A673 (cell line): ENCODE data around the gene VSTM4. TPM values are rescaled to one million over a fixed set of nuclear protein-coding genes. Genes with fewer than 3 reads are reported as not detected.

Source experiments
- BruUV-seq: library from RNA; stranded (reverse); fragments of 400-500 nt; replicated peaks from 2 replicates; lab custom pipeline; 2021; lab: Mats Ljungman, UMichigan
- CTCF ChIA-PET: fragments of 300-600 bp; sonication (Branson Sonifier 250); formaldehyde crosslinking; loops from one replicate; lab custom pipeline; 2022; ENCODE audit warnings: antibody characterized with exemption; lab: Charles Lee
- POLR2A ChIA-PET: fragments of 300-600 bp; sonication (Branson Sonifier 250); formaldehyde crosslinking; loops from one replicate; lab custom pipeline; 2022; ENCODE audit warnings: antibody characterized with exemption; ENCODE audit not compliant: low non-redundant PET; lab: Charles Lee
- DNase-seq: peaks from one replicate; pipeline ENCODE4 v3.0.0-alpha.2; 2015; ENCODE audit warnings: low spot score
- H3K27ac ChIP-seq: fragments of 200-600 bp; sonication (generic); 2 replicates; pipeline ENCODE4 v1.5.1; 2016; ENCODE audit warnings: mixed run types, low read depth, mild to moderate bottlenecking, mixed read lengths, antibody characterized with exemption, low read length; ENCODE audit not compliant: poor library complexity, severe bottlenecking
- H3K27me3 ChIP-seq: fragments of 200-600 bp; sonication (generic); replicated peaks from 2 replicates; pipeline ENCODE4 v1.6.1; 2017; ENCODE audit warnings: mixed run types, low read depth, mild to moderate bottlenecking, mixed read lengths, antibody characterized with exemption, low read length; ENCODE audit not compliant: insufficient read depth, poor library complexity
- H3K36me3 ChIP-seq: fragments of 200-600 bp; sonication (generic); 2 replicates; pipeline ENCODE4 v1.6.1; 2016; ENCODE audit warnings: mixed run types, mild to moderate bottlenecking, mixed read lengths, antibody characterized with exemption, low read length; ENCODE audit not compliant: insufficient read depth, poor library complexity, severe bottlenecking
- H3K4me1 ChIP-seq: fragments of 200-600 bp; sonication (generic); 2 replicates; pipeline ENCODE4 v1.6.1; 2017; ENCODE audit warnings: mixed run types, mild to moderate bottlenecking, mixed read lengths, antibody characterized with exemption, low read length; ENCODE audit not compliant: insufficient read depth, poor library complexity, severe bottlenecking
- H3K4me3 ChIP-seq: fragments of 200-600 bp; sonication (generic); 2 replicates; pipeline ENCODE4 v1.5.1; 2016; ENCODE audit warnings: low read depth, mixed run types, mild to moderate bottlenecking, mixed read lengths, low read length; ENCODE audit not compliant: poor library complexity, severe bottlenecking
- H3K9me3 ChIP-seq: fragments of 200-600 bp; sonication (generic); 2 replicates; pipeline ENCODE4 v1.6.1; 2016; ENCODE audit warnings: mixed run types, low read depth, mild to moderate bottlenecking, mixed read lengths, antibody characterized with exemption, low read length; ENCODE audit not compliant: poor library complexity, severe bottlenecking
- CTCF ChIP-seq: fragments of 300-800, 200-600 bp; sonication (generic); conservative IDR thresholded peaks from 2 replicates; pipeline ENCODE4 v1.5.1; 2017; ENCODE audit warnings: low read depth, mild to moderate bottlenecking, antibody characterized with exemption, low read length, moderate library complexity, mixed read lengths
- EZH2 ChIP-seq: fragments of 200-600 bp; sonication (generic); IDR thresholded peaks from 2 replicates; pipeline ENCODE4 v1.6.1; 2017; ENCODE audit warnings: borderline replicate concordance, low read depth, mild to moderate bottlenecking, mixed read lengths, antibody characterized with exemption, low read length; ENCODE audit not compliant: poor library complexity, severe bottlenecking
- intact Hi-C: fragments of 100-400 bp; cut with micrococcal nuclease; formaldehyde crosslinking; loops from one replicate; pipeline ENCODE4 v1.10.0; 2022; ENCODE audit not compliant: unreplicated experiment
- total RNA-seq: library from RNA; stranded (reverse); gene quantifications from 2 replicates; pipeline ENCODE4 v1.2.3, GENCODE V29; 2021

VSTM4 gene
- total RNA-seq, 1 experiment from 2014 or later: 0.11 TPM

GRCh38 chr10:49160814-49161213 lies 45.5 kb upstream of the VSTM4 start:
- no peak overlapping the region for H3K4me3 ChIP-seq
- TF ChIP-seq EZH2: no peak
- no peak for TF ChIP-seq CTCF
- H3K36me3 ChIP-seq: no peaks in the 10 kb centered on the region
- no peak overlapping the region for H3K27ac ChIP-seq
- H3K4me1 ChIP-seq: no peaks in the 10 kb centered on the region
- no peaks in the 10 kb centered on the region for H3K9me3 ChIP-seq
- intact Hi-C loops: loop anchor here (10.0 kb wide), 3 partner anchors 176 to 796 kb away; no protein-coding TSS in a partner anchor
- CTCF ChIA-PET: no interaction called here
- no peak for DNase-seq
- BruUV-seq: no TSS peak
- H3K27me3 ChIP-seq: peaks cover 35% of the 10 kb centered on the region
- POLR2A ChIA-PET: no interaction called here

- intact Hi-C loops: loop anchor here (10.0 kb wide), 3 partner anchors 175 to 795 kb away; no protein-coding TSS in a partner anchor
- Histone ChIP-seq H3K27ac (no peak overlapping the region), H3K4me1 (no peaks in the 10 kb centered on the region), H3K36me3 (no peaks in the 10 kb centered on the region), H3K27me3 (peaks cover 37% of the 10 kb centered on the region), H3K4me3 (no peak overlapping the region), H3K9me3 (no peaks in the 10 kb centered on the region)
- DNase-seq: no peak
- no TSS peak for BruUV-seq
- ChIA-PET CTCF (no interaction called here), POLR2A (no interaction called here)
- no peak for TF ChIP-seq CTCF
- TF ChIP-seq EZH2: no peak
Measured at GRCh38 chr10:49160110-49160509, 44.8 kb upstream of the VSTM4 start.

GRCh38 chr10:49158915-49159314 lies 43.6 kb upstream of the VSTM4 start:
- CTCF ChIA-PET: no interaction called here
- no peaks in the 10 kb centered on the region for H3K36me3 ChIP-seq
- DNase-seq: no peak
- H3K4me3 ChIP-seq: no peak overlapping the region
- BruUV-seq: no TSS peak
- POLR2A ChIA-PET: no interaction called here
- intact Hi-C loops: no loop called here
- H3K27ac ChIP-seq: no peak overlapping the region
- no peaks in the 10 kb centered on the region for H3K4me1 ChIP-seq
- H3K27me3 ChIP-seq: peaks cover 46% of the 10 kb centered on the region
- TF ChIP-seq EZH2 (no peak), CTCF (no peak)
- H3K9me3 ChIP-seq: no peaks in the 10 kb centered on the region
